GM19035 (cell line): ENCODE data around the gene TAF3.

Experiments
- ATAC-seq: cut with Tn5 transposase; IDR thresholded peaks from one replicate; pipeline ENCODE4 v1.9.1; 2021; ENCODE audit not compliant: unreplicated experiment

TAF3 gene

GRCh38 chr10:8044908-8045725 is 226.8 kb downstream of the TAF3 start:
- no peak for ATAC-seq

DNA sequence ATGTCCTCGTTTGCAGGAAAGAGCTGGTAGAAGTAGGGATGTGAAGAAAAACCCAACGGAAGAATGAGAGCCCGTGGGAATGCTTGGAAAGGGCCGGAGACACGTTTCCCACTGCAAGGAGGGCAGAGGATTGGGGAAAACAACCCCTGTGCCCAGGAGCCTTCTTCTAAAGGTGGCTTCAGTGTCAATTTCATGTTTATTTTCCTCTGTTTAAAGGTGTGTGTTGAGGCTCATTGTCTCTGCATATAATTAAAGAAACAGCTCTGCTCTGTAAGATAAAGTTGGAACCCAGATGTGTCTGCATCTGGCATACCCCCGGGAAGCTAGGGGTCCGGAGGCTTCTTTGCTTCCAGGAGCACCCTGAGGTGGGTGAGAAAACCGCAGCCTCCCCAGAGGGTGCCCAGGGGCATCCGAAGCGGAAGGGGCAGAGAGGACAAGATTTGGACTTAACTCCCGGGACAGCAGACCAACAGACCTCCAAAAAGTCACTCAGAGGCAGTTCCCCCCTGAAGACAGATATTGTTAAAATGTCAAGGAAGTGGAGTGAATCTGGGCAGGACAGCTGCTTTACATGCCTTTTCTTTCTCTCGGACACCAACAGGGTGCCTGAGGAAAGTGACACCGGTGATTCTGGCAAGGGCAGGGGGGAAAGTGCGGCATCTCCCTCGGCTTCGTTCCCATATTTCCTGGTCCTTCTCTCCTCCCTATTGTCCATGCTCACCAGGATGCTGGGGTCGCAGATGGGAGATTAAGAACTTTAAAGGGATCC is 227.6 kb downstream of the TAF3 start:
- ATAC-seq, result no peak

- no peak for ATAC-seq
Measured at GRCh38 chr10:8047452-8048280, 229.4 kb downstream of the TAF3 start.

DNA sequence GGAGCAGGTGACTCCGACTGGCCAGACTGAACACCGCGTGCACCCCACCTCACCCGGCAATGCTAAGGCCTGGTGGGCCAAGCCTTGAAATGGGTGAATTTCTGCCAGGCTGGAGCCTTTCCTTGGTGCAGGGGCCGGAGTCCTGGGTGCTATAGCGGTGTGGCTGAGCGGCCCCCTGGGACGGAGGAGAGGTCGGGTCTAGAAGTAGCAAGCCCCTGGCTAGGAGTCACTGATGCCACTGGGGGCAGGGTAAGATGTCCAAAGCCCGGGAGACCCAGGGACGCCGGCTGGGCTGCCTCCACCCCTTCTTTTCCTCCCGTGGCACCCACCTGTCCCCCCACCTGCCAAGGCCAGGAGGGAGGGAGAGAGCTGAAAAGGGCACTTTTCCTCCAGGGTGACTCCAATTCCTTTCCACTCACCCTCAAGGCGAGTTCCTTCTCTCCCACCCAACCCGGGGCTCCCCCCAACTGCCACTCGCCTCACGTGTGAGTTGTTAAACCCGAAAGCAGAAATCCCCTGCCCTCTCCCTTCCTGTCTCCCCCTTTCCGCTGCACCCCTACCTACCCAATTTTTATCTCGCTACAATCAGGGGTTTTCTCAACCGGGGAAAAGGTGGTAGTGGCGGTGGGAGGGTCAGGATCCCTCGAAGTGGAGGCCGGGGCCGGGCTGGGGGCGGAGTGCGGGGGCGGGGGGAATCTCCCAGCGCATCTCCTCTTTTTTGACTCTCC is 230.1 kb downstream of the TAF3 start:
- ATAC-seq, result no peak

GRCh38 chr10:8049045-8049864 is 230.9 kb downstream of the TAF3 start:
- no peak for ATAC-seq

DNA sequence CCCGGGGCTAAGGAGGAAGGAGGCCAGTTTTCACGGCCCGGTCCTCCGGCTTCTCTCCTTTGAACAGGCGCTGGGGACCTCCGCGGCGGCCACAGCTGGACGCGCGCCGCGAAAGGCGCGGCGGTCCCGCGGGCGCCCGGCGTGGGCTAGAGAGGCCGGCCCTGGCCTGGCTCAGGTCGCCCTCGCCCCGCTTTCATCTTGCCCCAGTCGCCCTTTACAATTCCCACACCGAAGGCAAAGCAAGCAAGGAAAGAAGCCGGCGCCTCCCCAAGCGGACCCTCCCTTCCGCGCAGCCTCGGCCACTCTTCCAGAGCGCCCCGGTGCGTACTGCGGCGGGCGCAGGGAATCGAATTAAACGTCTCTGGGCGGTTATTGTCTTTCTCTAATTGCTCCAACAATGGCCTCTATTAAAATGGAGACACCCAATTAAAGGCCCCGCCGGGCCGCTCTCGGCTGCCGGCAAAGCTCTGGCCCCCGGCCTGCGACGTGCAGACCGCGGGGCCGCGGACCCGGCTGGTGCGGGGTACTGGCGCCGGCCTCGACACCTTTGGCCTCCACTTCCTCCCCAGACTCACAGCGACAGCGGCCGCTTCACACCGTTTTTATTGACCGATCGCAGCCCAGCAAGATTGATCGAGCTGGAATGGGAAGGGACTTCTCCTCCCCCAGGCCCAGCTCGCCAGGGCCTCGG is 231.7 kb downstream of the TAF3 start:
- no peak for ATAC-seq

- ATAC-seq, result no peak
Measured at GRCh38 chr10:8050556-8051108, 232.3 kb downstream of the TAF3 start.

- ATAC-seq, result no peak
Measured at GRCh38 chr10:8051109-8051821, 233.0 kb downstream of the TAF3 start.

DNA sequence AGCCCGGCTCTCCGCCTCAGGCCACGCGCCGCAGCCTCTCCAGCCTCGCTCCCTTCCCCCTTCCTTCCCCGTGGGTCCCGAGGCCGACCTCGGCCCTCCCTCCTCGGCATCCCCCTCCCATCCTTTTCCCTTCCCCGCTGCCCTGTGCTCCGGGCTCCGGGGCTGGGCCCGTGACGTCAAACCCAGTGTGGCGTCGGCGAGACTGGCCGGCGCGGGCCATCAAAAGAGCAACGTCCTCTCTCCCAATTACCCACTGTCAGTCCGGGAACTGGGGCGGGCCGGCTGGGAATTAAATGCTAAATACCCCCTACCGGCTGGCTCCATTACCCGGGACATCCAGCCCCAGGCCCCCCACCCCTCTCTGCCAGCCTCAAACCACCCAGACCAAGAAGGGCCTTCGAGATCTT is 233.5 kb downstream of the TAF3 start:
- ATAC-seq, result no peak

GRCh38 chr10:8052341-8052955 is 234.1 kb downstream of the TAF3 start:
- no peak for ATAC-seq

DNA sequence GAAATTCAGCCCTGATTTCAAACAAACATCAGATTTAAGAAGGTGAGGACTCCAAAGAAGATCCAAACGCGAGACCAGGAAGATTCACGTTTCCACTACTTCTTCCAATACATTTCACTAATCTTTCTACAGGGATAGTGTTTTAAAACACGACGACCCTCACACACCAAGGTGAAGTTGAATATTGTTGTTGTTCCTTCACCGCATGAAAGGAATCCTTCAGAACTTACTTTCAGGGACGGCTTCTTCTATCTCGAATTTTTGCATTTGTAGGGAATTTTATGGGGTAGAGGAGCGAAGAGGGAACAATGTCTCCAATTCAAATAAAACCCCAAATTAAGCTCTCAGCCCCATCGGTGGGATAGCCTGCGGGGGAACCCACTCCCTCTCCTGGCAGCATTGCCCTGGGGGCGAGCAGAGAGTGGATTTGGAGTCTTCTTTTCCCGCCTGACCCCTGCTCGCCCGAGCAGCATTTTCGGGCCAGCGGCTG is 234.7 kb downstream of the TAF3 start:
- ATAC-seq, result no peak

- peak; percentile 73 for ATAC-seq
Measured at GRCh38 chr10:8053446-8054243, 235.3 kb downstream of the TAF3 start.

- ATAC-seq, result peak; percentile 5
Measured at GRCh38 chr10:8054244-8054493, 235.9 kb downstream of the TAF3 start.

DNA sequence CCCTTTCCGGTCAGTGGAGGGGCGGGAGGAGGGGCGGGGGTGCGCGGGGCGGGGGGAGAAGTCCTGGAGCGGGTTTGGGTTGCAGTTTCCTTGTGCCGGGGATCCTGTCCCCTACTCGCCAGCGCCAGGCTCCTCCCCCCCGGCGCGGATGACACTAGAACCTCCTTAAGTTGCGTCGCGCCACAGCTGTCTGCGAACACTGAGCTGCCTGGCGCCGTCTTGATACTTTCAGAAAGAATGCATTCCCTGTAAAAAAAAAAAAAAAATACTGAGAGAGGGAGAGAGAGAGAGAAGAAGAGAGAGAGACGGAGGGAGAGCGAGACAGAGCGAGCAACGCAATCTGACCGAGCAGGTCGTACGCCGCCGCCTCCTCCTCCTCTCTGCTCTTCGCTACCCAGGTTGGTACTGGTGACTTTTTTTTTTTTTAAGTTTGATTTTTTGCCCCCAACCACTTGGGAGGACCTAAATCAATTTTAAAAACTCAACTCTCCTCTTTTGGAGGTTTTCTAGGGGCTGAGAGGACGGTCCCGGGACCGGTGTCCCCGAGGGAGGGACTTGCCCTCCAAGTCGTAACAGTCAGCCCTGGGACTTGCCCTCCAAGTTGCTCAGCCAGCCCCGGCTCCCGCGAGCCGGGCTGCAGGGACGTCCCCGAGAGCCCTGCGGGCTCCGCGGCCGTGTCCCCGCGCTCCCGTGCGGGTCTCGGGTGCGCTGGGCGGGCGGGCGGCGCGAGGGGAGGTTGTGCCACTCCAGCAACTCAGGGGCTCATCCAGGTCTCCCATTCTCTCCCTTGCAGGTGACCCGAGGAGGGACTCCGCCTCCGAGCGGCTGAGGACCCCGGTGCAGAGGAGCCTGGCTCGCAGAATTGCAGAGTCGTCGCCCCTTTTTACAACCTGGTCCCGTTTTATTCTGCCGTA is 236.4 kb downstream of the TAF3 start, which contains the start of gene GATA3:
GATA3 (plus strand) TSS at position 195 of the 914 bp plus-strand sequence. CDS start 968 bp downstream, outside the sequence.
- peak; percentile 39 for ATAC-seq

DNA sequence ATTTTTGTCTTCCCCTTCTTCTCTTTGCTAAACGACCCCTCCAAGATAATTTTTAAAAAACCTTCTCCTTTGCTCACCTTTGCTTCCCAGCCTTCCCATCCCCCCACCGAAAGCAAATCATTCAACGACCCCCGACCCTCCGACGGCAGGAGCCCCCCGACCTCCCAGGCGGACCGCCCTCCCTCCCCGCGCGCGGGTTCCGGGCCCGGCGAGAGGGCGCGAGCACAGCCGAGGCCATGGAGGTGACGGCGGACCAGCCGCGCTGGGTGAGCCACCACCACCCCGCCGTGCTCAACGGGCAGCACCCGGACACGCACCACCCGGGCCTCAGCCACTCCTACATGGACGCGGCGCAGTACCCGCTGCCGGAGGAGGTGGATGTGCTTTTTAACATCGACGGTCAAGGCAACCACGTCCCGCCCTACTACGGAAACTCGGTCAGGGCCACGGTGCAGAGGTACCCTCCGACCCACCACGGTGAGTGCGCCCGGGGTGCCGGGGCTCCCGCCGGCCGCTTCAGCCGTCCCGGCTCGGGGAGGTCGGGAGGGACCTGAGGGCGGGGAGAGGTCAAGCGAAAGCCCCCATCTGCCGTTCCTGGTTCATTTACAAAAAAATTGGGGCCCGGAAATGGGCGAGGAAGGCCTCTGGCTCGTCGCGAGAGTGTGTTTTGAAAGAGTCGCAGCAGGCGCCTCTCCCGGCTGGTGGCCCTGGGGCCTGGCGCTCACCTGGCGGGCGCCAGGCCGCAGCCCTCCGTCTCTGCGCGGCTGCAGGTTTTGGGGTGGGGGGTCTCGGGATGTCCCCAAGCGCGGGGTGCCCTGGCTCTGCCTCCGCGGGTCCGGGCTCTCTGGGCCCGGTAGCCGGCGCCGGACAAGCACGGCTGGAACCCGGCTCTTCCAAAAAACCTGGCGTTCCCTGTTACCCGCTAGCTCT is 237.4 kb downstream of the TAF3 start:
- ATAC-seq, result no peak
